HG03460 (cell line): Measurements from ENCODE around the gene PLPPR1.
A peak's percentile ranks its signal among the peaks of the same experiment; 100 is the strongest.

Experiments used
- ATAC-seq: cut with Tn5 transposase; IDR thresholded peaks from one replicate; pipeline ENCODE4 v1.9.1; 2021; ENCODE audit not compliant: unreplicated experiment

The PLPPR1 gene

DNA sequence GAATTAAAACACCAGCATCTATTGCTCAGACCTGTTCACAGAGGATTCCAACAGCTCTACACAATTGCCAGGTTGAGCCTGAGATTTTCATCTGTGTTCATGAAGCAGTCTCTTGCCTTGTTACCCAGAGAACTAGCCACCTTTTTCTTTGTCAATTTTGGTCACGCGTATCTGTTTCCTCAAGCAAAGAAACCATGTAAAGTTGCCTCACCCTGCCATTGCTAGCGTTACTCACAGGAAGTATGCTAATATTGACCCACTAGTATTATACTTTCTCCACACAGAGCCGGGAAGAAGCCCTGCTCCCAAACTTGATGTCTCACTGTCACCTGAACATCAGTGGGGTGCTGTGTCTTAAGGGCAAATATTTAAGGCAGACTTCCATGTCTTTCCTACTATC, 168.5 kb downstream of the PLPPR1 start:
- no peak for ATAC-seq

DNA sequence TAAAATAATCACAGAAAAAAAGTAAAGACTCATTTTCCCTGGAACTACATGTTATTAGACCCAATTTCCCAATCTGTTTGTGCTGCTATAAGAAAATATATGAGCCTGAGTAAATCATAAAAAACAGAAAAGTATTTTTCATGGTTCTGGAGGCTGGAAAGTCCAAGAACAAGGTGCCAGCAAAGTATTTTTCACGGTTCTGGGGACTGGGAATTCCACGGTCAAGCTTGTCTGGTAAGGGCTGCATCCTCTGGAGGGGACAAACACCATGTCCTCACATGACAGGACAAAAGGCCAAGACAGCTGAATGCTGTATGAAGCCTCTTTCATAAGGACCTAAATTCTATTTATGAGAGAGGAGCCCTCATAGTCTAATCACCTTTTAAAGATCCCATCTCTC, 172.3 kb downstream of the PLPPR1 start:
- ATAC-seq: no peak

DNA sequence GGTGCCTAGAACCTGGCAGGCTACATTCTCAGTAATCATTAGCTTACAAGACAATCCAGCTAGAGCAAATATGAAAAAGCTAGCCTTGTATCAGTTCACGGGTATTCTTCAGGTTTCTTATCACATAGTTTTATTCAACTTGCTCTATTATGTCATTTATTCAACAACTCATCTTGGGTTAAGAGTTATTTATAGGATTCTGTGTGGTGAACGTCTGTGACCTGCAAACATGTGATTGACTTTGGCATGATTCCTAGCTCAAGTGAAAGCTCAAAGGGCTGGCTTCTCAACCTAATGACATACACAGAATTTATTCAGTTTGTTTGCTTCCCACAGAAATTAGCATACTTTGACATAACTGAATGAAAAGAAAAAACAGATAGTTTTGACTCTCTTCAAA, 173.1 kb downstream of the PLPPR1 start:
- no peak for ATAC-seq

GRCh38 chr9:101209670-101210069, 181.1 kb downstream of the PLPPR1 start:
- ATAC-seq: no peak

GRCh38 chr9:101212661-101213060, 184.1 kb downstream of the PLPPR1 start:
- no peak for ATAC-seq

DNA sequence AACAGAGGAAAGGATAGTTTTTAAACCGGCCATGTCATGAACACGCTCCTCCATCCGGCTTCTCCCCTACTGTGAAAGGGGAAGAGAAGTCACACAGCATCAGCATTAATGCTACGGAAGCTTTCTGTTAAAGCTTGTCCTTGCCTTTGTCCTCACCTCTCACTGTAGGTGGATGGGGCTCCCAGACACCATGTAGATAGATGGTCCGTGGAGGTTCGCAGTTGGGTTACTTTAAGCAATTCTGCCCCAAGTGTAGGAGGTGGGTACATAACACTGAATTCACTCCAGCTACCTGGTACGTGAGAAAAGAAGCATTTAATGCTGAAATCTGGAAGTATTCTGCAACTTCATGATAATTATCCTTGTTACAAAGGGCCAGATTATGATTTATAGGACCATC, 190.5 kb downstream of the PLPPR1 start:
- ATAC-seq: no peak

GRCh38 chr9:101220341-101220740, 191.8 kb downstream of the PLPPR1 start:
- ATAC-seq: no peak

DNA sequence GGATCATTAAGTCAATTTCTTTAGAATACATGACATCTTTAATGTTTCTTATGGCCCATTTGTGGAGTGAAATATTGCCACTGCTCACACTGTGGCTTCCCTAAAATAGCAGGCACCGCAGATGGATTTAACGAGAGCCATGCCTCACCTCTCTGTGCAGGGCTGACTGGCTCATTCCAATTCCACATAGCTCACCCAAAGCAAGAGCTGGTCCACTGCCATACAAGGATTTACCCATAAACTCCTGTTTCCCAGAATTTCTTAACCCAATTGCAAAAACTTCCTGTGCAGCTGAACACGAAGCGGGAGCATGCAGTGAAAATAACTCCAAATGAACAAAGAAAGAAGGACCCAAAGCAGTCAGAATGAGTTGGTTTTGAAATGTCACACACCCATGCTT, 196.7 kb downstream of the PLPPR1 start:
- ATAC-seq: no peak

- no peak for ATAC-seq
Measured at GRCh38 chr9:101226161-101226560, 197.6 kb downstream of the PLPPR1 start.

DNA sequence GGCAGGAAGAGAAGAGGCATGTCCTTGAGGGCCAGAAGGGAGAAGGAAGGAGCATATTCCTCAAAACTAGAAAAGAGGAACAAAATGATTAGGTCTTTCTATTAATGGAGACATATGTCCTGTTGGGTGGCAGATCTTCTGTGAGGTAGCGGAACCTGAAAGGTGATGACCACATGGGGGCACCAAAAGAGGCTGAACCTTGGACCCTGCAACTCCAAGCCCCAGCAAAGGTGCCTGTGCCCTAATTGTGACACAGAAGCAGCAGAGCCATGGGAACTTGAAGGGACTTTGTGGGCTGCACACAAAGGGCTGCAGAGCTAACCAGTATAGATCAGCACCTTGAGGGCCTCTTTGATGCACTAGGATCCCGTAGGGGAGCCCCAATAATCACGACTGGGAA, 198.3 kb downstream of the PLPPR1 start:
- no peak for ATAC-seq

- ATAC-seq: no peak
Measured at GRCh38 chr9:101229606-101230005, 201.1 kb downstream of the PLPPR1 start.

DNA sequence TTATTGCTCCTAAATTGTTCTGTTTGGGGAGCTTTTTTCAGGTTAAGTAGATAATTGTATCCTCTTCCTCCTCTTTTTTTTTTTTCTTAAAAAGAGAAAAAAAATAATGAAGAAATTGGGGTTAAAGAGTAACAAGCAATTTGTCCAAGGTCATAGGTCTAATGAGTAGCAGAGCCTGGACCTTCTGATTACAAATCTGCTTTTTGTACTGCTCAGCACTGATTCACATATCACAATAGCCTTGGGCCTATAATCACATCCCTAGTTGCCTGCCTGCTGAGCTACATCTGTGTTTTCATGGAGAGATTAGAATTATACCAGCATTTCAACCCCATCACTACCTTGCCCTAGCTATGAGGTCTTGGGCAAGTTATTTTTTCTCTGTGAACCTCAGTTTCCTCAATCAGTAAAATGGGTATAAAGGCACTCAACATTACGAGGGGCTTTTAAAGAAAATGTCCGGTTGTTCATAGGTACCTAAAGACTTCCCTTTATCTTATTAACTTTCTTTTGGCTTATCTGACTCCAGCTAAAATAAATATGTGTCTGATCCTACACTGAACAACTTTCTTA, 204.0 kb downstream of the PLPPR1 start:
- ATAC-seq: no peak

GRCh38 chr9:101235105-101235866, 206.8 kb downstream of the PLPPR1 start:
- ATAC-seq: peak; percentile 68

- ATAC-seq: no peak
Measured at GRCh38 chr9:101242651-101243050, 214.1 kb downstream of the PLPPR1 start.

GRCh38 chr9:101246691-101247090, 218.2 kb downstream of the PLPPR1 start:
- ATAC-seq: no peak

DNA sequence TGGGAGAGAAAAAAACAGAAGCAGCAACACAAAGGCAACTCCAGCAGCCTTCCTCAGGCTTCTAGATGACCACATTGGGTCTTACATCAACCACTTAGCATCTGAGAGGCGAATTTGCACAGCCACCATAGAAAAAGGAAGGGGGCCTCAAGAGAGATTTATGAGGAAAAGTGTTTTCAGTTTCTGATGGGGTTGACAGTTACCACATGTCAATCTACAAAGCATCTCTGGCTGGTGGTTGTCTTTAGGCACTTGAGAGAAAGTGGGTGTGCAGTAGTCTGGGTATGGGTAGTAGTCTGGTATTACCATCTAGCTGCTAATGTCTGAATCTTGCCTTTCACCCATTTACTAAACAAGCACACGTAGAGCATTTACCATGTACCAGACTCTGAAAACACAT, 218.8 kb downstream of the PLPPR1 start:
- ATAC-seq: no peak

DNA sequence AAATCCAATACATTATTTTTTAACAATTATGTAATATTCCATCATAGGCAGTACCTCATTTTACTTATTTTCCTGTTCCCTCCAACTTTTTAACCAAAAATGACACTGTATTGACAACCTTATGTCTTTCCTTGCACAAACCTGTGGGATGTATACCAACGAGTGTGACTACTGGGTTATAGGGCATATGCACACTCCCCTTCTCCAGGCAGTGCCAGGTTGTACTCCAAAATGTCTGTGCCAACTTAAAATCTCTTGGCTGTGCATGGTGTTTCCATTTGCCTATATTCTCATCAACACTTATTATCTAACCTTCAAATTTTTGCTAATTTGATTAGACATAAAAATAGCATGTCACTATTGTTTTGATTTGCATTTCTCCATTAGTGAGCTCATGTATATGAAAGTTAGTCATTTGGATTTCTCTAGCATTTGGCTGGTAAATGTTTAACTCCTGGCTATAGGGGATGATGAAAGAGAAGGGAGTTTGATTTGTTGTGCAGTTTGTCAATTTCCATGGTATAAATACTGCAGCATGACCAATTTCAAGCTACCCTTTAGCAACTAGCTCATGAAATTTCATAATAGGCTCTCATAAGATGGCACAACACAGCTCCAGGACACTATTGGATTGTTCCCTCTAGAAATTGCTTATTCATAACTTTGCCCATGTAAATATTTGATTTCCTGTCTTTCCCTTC, 226.4 kb downstream of the PLPPR1 start:
- ATAC-seq: no peak

DNA sequence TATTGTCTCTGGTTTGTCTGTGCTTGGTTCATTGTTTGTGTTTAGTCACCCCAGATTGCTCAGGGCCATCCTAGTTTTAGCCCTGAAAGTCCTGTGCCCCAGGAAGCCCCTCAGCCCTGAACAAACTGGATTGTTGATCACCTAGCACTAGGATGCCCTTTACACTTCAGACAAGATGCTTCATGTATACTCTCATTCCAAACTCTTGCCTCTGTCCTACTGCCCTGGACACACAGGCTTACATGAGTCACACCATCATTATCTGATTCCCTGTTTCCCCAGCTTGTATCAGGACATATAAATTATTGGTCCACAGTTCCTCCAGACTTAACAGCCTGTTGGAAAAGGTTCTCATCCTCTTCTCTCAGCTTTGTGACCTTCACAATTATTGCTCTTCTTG, 236.2 kb downstream of the PLPPR1 start:
- no peak for ATAC-seq

- no peak for ATAC-seq
Measured at GRCh38 chr9:101265261-101265660, 236.7 kb downstream of the PLPPR1 start.

- no peak for ATAC-seq
Measured at GRCh38 chr9:101268426-101268825, 239.9 kb downstream of the PLPPR1 start.

DNA sequence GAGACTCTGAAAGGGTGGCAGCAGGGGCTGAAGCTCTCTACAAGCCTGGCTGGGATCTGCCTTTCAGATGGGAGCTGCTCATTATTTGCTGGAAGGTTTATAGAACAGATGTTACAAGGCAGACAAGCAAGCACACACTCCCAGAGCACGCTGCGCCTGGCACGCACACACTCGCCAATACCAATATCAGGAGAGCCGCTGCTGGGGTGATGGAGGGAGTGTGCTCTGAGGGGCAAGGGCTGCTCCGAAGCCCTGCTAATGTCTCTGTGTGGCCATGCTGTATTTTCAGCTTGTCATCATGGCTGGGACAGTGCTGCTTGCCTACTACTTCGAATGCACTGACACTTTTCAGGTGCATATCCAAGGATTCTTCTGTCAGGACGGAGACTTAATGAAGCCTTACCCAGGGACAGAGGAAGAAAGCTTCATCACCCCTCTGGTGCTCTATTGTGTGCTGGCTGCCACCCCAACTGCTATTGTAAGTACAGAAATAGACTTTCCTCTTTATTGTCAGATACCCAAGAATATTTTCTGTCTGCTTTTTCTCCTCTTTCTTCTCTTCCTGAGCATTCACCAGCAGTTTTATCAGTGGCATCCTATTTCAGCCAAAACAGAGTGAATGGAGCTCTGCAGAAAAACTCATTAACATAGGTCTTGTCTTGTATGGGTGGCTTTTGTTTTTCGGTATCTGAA, 241.2 kb downstream of the PLPPR1 start:
- ATAC-seq: no peak

DNA sequence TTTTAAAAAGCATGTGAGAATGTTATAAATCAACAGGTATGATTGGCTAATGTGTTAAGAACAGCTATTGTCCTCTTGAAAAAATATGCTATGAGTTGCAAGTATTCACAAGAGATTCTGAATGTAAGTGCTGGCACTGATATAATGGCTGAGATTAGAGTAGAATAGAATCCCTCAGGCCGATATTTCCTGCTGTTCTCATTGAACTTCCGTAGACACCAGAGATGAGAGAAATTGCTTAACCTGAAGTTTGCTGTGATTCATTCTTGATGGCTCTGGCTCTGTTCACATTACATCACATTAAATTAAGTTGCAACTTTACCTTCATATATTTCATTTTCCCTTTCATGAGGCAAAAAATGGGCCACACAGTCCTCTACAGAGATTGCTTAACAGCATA, 241.8 kb downstream of the PLPPR1 start:
- no peak for ATAC-seq
